Activated CD8-positive, alpha-beta memory T cell treated with anti-CD3 and anti-CD28 coated beads for 36 hours (primary cell): Measurements from ENCODE around the gene ARHGAP23. TPM values are rescaled to one million over a fixed set of nuclear protein-coding genes. Genes with fewer than 3 reads are reported as not detected.

Experiments
- CTCF ChIA-PET: fragments of 350-600 bp; sonication (Branson Sonifier 250); formaldehyde crosslinking; loops from one replicate; lab custom pipeline; 2021; ENCODE audit warnings: antibody characterized with exemption; lab: Charles Lee
- POLR2A ChIA-PET: fragments of 350-600 bp; sonication (Branson Sonifier 250); formaldehyde crosslinking; loops from one replicate; lab custom pipeline; 2021; ENCODE audit warnings: antibody characterized with exemption; lab: Charles Lee
- total RNA-seq, 2 experiments: library from RNA; stranded (reverse); gene quantifications; one replicate each; pipeline ENCODE4 v1.2.3, GENCODE V29; 2021

Gene ARHGAP23
- total RNA-seq, 2 experiments from 2014 or later, result 0.13 to 0.27 TPM

DNA sequence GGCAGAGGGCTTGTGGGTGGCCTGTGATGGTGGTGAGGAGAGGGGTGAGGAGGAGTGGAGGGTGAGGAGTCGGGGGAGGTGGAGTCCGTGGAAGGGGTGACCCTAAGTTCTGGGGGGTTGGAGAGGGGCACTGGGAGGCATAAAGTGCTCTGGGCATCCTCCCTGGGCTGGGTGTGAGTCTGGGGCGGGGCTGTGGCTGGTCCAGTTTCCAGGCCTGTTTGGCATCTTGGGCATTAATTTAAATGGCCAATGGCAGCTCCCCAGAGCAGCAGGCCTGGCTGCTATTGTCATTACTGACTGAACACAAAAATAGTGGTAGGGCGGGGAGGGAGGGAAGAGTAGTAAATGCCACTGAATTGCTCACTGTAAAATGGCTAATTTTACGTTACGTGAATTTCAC is 7.7 kb upstream of the ARHGAP23 start:
- CTCF ChIA-PET, result no interaction called here

DNA sequence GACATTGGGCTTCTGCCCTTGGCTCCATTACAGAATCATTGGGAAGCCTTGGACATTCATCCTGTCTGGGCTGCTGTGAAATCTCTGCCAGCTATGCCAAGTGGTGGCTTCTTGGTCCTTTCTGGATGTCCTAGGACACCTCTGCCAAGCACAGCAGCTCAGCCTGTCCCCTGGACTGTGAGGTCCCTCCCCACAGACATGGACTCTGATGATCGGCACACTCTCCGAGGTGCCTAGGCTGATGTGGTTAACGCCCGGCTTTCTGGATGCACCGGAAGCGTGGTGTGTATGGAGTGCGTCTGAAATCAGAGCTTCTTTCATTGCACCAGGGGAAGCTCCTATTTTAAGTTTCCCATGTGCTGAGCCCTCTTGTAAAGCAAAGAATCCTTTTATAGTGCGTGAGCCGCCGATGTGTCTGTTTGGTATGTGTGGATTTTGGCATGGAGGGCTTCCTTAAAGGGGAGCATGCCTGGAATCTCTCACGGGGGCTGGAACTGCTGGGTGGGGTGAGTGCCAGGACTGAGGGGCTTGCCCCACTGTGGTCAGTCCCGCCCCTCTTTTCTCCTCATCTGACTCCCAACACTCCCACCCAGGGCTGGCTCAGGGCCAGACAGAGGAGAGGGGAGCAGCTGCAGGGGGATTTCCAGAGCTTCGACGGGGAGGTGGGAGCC is 7.0 kb upstream of the ARHGAP23 start:
- CTCF ChIA-PET, result interaction anchor here (0.5 to 1.2 kb wide), 2 partner anchors 13 to 148 kb away, joined by 3 read pairs; no protein-coding TSS in a partner anchor
- POLR2A ChIA-PET, result no interaction called here

More for the DNA sequence above, 7.7 kb upstream of the ARHGAP23 start:
- POLR2A ChIA-PET, result no interaction called here

DNA sequence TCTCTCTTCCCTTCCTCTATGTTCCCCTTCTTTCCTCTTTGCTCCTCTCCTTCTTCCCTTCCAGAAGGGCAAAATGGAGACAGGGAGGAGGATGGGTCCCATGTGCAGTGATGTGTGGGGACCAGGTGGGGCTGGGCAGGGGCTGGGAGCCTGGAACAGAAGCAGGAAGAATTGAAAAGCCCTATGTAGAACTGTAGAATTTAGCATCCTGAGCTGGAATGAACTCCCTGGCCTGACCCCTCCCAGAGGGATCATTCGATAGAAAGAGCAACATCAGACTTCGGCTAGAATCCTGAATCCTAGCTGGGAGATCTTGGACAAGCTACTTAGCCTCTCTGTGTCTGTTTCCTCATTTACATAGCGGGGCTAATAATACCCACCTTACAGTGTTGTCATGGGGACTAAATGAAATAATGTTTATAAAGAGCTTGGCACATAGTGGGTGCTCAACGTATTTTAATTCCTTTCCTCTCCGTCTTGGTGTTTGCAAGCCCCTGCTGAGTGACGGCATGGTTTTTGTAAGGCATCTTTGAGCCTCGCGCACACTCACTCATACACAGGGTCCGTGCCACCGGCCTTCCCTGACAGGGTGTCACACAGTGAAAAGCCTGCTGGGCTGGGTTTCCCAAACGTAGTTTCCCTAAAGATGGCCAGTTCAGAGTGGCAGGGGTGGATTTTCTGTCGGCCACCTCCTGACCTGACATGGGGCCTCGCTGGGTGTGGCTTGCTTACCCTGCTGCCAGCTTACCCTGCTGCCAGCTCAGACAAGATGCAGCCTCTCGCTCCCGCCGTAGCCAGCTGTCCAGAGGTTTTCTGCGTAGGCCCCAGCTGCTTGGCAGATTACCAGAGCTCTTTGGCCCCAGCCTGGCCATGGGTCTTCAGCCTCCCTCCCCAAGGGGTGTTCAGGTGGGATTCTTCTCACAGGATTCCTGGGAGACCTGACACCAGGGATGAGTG is 6.1 kb upstream of the ARHGAP23 start:
- CTCF ChIA-PET, result interaction anchor here (0.5 to 2.0 kb wide), 6 partner anchors 8 to 149 kb away, joined by 3 to 7 read pairs (median 3); no protein-coding TSS in a partner anchor
- POLR2A ChIA-PET, result no interaction called here

DNA sequence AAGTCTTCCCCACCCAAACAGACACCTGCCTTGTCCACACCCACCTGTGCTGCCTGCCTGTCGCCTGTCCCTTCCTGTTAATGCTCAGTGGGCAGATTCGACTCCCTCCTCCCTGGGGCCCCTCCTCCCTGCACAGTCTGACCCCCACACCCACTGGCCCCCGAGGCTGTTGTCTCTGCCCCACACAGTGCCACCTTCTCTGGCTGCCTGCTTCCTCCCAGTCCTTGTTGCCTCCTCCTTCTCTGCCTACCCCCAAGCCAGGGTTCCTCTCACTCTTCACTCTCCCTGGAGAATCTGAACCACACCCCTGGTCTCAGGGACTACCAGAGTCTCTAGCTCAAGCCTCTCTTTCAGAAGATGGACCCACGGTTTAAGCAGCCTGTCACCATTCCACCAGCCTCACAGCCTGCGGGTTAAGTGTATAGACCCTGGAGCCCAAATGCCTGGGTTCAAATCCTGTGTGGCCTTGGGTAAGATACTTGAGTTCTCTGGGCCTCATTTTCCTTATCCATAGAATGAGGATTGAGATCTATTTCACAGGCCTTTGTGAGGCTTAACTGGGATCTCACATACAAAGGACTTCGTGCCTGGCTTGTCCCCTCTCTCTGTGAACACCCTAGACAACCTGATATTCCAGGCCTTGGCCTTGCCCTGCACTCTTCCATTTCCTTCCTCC is 3.8 kb upstream of the ARHGAP23 start:
- POLR2A ChIA-PET, result no interaction called here
- CTCF ChIA-PET, result interaction anchor here (0.8 to 2.0 kb wide), 14 partner anchors 8 to 85 kb away, joined by 3 to 7 read pairs (median 3); partner anchors contain the start of gene SOCS7

DNA sequence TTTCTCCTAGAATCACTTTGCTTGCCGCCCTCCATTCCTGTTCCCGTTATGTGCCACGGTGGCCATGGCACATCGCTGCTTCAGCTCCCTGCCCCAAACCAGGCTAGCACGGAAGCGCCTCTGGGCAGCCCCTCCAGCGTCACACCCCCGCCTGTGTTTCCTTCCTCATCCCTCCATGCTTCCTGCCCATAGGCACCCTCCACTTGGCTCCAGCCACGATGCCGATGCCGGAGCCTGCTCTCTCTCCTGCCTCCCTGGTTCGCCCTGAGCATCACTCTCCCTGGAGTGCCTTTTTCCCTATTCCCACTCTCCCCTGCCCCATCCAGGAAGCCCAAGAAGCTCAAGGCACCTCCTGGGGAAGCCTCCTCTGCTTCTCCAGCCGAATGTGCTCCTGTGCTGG is 3.2 kb upstream of the ARHGAP23 start:
- CTCF ChIA-PET, result interaction anchor here (1.1 to 1.4 kb wide), 2 partner anchors 57 to 74 kb away, joined by 3 to 4 read pairs; partner anchors contain the start of gene SOCS7
- POLR2A ChIA-PET, result no interaction called here

DNA sequence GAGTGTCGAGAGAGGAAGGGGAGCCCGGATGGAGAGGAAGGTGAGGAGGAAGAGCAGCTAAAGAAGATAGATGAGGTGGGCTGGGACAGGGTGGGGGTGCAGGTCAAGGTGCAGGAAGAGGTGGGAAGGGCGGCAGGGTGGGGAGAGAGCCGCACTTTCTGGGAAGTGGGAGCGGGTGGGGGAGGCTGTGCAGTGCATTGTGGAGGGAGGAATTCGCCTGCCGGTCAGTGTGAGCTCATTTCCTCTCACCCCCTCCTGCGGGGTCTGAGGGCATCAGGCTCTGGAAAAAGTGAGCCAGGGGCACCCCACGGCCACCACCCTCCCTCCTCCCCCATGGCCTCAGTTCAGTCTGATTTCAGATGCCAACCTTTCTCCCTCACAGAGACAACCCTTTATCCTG is 2.5 kb upstream of the ARHGAP23 start:
- CTCF ChIA-PET, result interaction anchor here (1.2 kb wide), 1 partner anchor 9 kb away, joined by 3 read pairs; no protein-coding TSS in a partner anchor

DNA sequence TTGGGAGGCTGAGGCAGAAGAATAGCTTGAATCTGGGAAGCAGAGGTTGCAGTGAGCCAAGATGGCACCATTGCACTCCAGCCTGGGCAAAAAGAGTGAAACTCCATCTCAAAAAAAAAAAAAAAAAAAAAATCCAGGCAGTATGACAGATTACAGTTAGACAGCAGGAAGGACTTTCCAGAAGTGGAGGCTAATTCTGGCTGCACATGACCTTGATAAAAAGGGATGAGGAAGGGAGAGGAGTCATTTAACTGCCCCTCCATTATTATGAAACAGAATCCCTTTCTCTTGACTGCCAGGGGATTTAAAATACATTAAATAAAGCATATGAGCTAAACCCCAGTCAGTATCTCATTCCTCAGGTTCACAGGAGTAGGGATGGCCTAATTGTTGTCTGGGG is 1.8 kb upstream of the ARHGAP23 start:
- ChIA-PET POLR2A (no interaction called here), CTCF (interaction anchor here (1.2 kb wide), 1 partner anchor 10 kb away, joined by 3 read pairs; no protein-coding TSS in a partner anchor)

More for the DNA sequence above, 2.5 kb upstream of the ARHGAP23 start:
- POLR2A ChIA-PET, result interaction anchor here (0.6 kb wide), 1 partner anchor 792 kb away, joined by 3 read pairs; no protein-coding TSS in a partner anchor

DNA sequence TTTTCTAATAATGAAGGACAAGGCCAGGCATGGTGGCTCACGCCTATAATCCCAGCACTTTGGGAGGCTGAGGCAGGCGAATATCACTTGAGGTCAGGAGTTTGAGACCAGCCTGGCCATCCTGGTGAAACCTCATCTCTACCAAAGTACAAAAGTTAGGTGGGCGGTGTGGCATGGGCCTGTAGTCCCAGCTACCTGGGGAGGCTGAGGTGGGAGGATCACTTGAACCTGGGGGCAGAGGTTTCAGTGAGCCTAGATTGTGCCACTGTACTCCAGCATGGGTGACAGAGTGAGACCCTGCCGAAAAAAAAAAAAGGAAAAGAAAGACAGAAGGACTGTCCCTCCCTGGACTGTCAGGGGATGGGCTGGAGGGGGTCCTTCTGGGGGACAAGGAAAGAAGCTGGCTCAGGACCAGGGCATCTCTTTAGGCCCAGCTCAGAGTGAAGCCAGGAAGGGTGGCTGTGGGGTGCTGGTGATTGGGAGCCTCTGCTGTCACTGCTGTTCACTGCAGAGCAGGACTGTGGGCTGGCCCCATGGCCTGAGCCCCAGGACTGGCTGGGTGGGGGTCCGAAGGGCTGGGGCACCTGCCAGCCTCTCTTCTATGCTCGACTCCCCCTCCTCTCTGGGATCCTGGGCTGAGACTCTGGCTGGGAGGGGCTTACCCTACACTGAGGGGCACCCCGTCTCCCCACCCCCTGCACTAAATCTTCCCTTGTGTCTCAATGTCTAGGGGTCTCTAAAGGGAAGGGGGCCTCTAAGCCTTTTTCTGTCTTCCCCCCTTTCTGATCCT is 909 bp upstream of the ARHGAP23 start:
- ChIA-PET POLR2A (interaction anchor here (0.7 kb wide), 1 partner anchor 796 kb away, joined by 4 read pairs; no protein-coding TSS in a partner anchor), CTCF (no interaction called here)

DNA sequence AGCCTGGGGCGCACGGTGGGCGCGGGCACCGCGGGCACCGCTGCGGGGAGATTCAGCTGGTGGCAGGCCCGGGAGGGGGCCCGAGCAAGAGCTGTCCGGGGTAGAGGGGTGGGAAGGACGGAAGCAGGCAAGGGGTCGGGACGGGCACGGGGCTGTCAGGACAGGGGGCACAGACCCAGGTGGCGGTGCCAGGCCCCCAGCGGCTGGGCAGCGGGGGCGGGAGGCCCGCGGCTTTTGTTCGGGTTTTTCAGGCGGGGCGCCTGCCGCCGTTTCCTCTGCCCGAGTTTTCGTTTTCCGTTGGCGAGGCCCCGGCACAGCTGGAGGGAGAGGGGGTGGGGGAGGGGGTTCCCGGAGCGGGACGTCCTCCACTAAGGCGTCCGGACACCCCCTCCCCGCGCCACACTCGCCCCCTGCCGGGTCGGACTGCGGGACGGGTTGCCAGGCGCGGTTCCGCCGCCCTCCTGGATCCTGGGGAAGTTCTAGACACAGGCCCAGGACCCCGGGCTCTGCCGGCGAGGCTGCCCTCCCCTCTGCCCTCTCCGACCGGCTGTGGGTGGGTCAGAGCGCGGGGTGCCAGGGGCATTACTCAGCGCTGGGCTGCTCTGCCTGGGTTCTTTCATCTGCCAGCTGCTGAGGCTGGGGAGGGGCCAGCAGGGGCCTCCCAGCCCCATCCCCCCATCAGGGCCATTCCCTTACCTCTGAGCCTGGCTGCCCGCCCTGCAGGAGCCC is 543 bp downstream of the ARHGAP23 start:
- ChIA-PET CTCF (interaction anchor here (1.7 kb wide), 1 partner anchor 14 kb away, joined by 3 read pairs; no protein-coding TSS in a partner anchor), POLR2A (no interaction called here)

DNA sequence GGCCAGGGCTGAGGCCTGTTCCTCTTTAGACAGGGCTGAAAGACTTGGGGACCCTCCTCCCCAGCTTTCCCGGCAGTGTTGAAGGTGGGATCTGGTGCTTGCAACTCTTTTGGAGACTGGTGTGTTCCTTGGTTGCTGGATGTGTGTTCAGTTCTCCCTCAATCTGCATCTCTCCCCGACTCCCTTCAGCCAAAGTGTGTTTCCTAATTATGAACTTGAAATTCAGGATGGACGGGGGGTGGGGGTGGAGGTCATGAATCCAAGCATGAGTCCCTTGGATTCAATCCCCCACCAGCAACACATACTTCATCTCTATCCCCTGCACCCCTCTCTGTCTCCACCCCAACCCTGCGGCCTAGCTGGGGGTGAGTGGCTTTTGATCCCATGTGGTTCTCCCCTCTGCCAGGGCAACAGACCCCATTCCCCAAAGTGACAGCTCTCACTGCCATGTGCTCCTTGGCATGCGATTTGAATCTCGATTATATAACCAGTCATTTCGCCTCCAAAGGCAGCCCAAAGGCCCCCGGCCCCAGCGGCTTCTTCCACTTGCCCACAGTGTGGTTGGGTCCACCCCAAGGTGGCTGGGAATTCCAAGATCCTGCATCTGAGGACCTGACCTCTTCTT is 1.3 kb downstream of the ARHGAP23 start:
- ChIA-PET CTCF (interaction anchor here (1.7 kb wide), 1 partner anchor 15 kb away, joined by 3 read pairs; no protein-coding TSS in a partner anchor), POLR2A (no interaction called here)

DNA sequence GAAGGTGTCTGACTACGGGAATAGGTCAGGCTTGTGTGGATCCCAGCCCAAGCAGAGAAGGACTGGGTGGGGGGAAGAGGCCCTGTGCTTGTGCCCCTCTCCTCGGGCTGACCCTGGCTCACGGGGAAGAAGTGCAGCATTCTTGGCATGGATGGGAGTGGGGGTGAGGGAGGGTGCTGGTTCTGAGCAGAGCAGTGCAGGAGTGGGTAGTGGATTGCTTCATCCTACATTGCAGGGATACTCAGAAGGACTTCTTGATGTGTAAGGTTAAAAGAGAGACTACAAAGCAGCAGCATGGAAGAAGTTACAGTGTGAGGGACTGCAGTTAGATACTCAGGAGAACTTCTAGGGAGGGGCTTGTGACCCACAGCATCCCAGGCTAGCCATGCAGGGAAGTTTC is 2.1 kb downstream of the ARHGAP23 start:
- ChIA-PET CTCF (interaction anchor here (0.6 kb wide), 1 partner anchor 14 kb away, joined by 5 read pairs; no protein-coding TSS in a partner anchor), POLR2A (no interaction called here)

DNA sequence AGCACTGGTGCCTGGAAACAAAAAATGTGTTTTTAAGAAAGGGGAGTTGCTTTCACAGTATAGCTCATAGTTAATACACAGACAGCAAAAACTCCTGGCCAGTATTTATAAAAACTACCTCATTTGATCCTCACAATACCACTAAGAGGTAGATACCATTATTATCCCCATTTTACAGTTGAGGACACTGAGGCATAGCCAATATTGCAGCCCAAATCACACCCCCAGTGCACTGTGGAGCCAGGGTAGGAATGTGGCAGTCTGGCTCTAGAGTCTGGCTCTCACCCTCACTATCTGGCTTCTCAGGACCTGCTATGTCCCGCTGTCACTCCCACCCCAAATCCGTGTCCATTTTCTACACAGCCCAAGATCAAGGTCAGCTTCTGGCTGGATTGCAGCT is 2.6 kb downstream of the ARHGAP23 start:
- ChIA-PET POLR2A (no interaction called here), CTCF (interaction anchor here (0.6 to 1.2 kb wide), 2 partner anchors 12 to 15 kb away, joined by 3 to 5 read pairs; no protein-coding TSS in a partner anchor)

DNA sequence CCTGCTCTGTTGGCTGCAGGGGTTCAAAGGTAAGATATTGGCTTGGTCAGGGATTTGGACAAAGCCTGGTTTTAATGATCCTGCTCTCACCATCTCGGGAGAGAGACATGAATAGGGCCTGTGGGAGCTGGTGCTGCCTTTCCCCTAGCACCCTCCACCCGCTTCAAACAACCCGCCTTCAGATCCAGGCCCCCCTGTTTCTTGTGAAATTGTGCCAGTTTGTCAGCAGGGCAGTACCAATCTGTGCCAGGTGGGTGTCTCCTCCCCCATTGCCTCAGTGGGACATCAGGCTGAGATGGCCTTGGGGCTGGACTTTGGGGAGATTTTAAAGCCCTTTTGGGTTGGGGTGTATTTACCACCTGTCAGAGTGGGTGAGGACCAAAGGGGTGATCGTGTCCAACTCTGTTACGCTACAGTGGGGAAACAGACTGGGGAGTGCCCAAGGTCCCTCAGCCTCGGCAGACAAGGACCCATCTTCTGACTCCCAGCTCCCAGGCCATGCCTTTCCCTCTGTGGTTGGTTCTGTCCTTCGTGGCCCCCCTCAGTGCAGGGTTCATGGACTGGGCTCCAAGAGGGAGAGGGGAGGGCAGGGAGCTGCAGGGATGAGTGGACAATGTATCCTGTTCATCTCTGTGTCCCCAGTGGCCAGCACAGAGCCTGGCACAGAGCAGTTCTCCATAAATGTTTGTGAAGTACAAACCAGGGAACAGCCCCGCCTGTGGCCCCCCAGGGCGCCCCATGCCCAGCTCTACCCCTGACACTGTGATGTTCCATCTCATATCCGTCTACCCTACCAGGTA is 3.3 kb downstream of the ARHGAP23 start:
- POLR2A ChIA-PET, result no interaction called here
- CTCF ChIA-PET, result interaction anchor here (1.2 kb wide), 1 partner anchor 11 kb away, joined by 3 read pairs; no protein-coding TSS in a partner anchor

DNA sequence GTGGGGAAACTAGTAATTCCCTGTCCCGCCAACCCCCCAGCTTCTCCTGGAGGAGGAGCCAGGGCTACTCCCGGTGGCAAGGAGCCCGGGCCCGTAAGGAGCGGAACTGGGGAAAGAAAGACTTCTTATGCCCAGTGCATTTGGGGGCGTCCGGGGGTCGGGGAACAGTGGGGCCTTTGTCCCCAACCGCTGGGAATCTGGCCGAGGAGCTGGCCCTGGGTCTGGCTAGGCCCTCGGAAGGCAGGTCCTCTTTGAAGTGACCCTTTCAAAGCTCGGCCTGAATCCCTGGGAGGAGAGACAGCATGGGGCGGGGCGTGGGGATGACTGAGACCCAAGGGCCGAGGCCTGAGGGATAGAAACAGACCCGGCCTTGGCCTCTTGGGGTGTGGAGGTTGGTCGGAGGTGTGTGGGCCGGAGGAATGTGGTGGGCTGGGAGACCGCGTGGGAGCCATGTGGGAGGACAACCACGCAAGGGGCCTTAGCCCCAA is 6.0 kb downstream of the ARHGAP23 start:
- POLR2A ChIA-PET, result no interaction called here
- CTCF ChIA-PET, result interaction anchor here (1.0 kb wide), 1 partner anchor 12 kb away, joined by 3 read pairs; no protein-coding TSS in a partner anchor

DNA sequence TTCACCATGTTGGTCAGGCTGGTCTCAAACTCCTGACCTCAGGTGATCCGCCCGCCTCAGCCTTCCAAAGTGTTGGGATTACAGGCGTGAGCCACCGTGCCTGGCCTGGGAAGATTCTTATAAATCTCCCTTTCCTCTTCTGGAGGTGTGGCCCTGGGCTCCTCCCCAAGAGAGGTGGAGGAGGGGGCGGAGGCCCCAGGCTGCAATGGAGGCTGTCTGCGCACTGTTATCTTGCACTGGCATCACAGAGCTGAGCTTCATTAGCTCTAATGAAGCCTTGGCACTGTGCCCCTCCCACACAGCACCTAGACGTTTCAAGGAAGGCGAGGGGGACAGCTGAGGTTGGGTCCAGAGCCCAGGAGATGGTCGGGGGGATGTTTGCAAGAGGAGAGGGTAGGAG is 7.5 kb downstream of the ARHGAP23 start:
- CTCF ChIA-PET, result no interaction called here

DNA sequence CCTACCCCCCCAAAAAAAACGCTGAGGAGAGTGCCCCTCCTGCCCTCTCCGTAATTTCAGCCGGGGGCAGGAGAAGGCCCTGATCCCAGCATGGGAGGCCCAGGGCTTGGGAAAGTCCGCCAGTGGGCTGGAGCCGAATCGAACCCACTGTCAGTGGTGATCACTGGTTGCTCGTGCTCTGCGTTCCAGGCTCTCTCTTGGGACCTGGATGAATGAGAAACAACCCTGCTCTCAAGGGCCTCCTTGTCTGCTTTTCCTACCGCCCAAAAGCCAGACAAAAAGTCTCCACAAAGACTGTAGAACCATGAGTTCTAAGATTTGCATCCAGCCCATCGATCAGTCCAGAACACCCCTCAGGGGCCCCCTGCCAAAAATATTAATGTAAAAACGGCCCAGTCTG is 8.1 kb downstream of the ARHGAP23 start:
- ChIA-PET CTCF (no interaction called here), POLR2A (no interaction called here)

More for the DNA sequence above, 7.5 kb downstream of the ARHGAP23 start:
- POLR2A ChIA-PET, result no interaction called here
